ENCODE measurements around the gene SLC66A2. TPM values are rescaled to one million over a fixed set of nuclear protein-coding genes. Genes with fewer than 3 reads are reported as not detected.

The SLC66A2 gene
- total and polyA plus RNA-seq, 8 donors = 17.3 to 69.8 (median 24.4) TPM

DNA sequence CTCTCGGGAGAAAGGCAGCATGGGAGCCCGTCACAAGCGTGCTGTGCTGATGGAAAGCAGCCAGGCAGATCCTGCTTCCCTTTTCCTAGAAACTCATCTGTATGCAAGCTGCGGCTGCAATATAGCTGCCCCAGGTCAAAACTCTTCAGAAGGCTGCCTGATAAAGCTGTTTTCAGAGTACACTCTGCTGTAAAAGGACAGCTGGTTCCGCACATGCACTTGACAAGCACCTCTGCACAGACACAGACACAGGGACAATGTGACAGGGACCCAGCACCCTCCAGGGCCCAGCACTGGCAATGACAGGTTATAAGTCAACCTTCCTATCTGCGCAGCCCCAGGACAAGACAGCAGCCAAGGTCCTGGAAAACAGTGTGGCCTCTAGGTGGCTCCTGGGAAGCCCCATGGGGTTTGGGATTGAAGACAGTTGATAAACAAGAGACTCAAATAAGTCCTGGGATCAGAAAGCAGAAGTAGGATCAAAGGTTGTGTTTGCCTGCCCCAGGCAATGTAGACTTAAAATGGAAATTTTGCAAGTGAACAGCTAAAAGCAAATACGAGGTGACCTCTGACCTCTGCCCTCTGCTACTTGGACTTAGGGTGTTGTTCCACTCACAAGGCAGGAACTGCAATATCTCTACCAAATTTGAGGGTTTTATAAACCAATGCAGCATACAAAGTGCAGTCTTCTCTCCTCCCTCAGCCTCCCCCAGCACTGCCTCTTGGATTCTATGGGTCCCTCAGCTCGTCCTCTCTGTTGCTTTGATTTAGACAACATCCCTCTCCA lies 16.9 kb downstream of the SLC66A2 start:
- ATAC-seq (peak; percentile 44), DNase-seq (peak in 2 of 4 donors; percentile 24 to 56)
- no peak overlapping the region for H3K4me3 ChIP-seq
- H3K9me3 ChIP-seq = peaks cover 0 to 47% of the 10 kb centered on the region in 2 donors
- H3K36me3 ChIP-seq = peaks cover 0 to 73% of the 10 kb centered on the region in 2 donors
- no peak overlapping the region for H3K27ac ChIP-seq
- intact Hi-C loops (cut with DNase I) = no loop called here
- TF ChIP-seq, protein P1, sequence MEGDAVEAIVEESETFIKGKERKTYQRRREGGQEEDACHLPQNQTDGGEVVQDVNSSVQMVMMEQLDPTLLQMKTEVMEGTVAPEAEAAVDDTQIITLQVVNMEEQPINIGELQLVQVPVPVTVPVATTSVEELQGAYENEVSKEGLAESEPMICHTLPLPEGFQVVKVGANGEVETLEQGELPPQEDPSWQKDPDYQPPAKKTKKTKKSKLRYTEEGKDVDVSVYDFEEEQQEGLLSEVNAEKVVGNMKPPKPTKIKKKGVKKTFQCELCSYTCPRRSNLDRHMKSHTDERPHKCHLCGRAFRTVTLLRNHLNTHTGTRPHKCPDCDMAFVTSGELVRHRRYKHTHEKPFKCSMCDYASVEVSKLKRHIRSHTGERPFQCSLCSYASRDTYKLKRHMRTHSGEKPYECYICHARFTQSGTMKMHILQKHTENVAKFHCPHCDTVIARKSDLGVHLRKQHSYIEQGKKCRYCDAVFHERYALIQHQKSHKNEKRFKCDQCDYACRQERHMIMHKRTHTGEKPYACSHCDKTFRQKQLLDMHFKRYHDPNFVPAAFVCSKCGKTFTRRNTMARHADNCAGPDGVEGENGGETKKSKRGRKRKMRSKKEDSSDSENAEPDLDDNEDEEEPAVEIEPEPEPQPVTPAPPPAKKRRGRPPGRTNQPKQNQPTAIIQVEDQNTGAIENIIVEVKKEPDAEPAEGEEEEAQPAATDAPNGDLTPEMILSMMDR (IDR thresholded peaks at IDR 0.05) = no peak
- no peaks in the 10 kb centered on the region for H3K27me3 ChIP-seq
- H3K4me1 ChIP-seq = peaks cover 4 to 5% of the 10 kb centered on the region in 2 donors

DNA sequence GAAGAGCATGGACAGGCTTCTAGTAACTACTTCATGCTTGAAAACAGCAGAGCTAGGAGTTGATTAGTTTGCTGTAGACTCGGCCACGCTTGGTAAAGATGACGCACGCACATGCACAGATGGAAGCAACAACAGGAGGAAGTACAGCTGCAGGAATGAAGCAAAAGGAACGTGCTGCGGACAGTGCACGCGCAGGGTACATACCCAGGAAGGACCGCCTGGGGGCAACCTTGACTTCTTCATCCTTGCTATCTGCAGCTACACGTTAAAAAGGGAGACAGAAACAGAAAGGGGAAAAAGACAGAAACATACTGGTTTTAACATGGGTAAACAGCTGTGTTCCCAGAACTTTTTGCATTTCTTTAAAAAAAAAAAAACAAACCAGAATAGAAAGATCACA lies 17.7 kb downstream of the SLC66A2 start:
- peaks cover 0 to 78% of the 10 kb centered on the region in 2 donors for H3K36me3 ChIP-seq
- intact Hi-C loops (cut with DNase I) = no loop called here
- H3K4me1 ChIP-seq = peaks cover 4 to 5% of the 10 kb centered on the region in 2 donors
- H3K4me3 ChIP-seq = no peak overlapping the region
- peak; percentile 67 for ATAC-seq
- TF ChIP-seq, protein P1 (IDR thresholded peaks at IDR 0.05) = no peak
- peaks cover 0 to 55% of the 10 kb centered on the region in 2 donors for H3K9me3 ChIP-seq
- H3K27ac ChIP-seq = no peak overlapping the region
- peak in 1 of 4 donors; percentile 35 for DNase-seq
- H3K27me3 ChIP-seq = no peaks in the 10 kb centered on the region

DNA sequence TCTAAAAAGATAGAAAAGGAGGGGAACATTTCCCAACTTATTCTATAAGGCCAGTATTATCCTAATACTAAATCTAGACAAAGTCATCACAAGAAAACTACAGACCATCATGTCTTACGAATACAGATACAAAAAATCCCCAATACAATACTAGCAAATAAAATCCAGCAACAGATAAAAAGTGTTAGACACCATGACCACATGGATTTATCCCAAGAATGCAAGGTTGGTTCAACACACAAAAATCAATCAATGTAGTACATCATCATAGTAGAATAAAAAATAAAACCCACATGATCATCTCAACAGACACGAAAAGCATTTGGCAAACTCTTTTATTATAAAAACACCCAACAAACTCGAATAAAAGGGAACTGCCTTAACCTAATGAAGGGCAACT lies 18.5 kb downstream of the SLC66A2 start:
- Histone ChIP-seq H3K36me3 (peaks cover 0 to 84% of the 10 kb centered on the region in 2 donors), H3K27ac (no peak overlapping the region), H3K27me3 (no peaks in the 10 kb centered on the region), H3K9me3 (peaks cover 0 to 61% of the 10 kb centered on the region in 2 donors), H3K4me3 (no peak overlapping the region), H3K4me1 (peaks cover 0 to 5% of the 10 kb centered on the region in 2 donors)
- ATAC-seq = no peak
- no peak for DNase-seq
- TF ChIP-seq, protein P1 (IDR thresholded peaks at IDR 0.05) = no peak
- intact Hi-C loops (cut with DNase I) = no loop called here

DNA sequence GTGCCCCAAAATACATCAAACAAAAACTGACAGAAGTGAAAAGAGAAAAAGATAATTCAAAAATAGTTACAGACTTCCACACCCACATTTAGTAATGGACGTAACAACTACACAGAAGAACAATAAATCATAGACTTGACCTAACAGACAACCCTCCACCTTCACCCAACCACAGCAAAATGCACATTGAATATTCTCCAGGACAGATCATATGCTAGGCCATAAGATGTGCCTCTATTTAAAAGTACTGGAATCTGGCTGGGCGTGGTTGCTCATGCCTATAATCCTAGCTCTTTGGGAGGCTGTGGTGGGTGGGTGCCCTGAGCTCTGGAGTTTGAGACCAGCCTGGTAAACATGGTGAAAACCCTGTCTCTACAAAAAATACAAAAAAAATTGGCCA lies 20.0 kb downstream of the SLC66A2 start:
- H3K27ac ChIP-seq = no peak overlapping the region
- H3K9me3 ChIP-seq = peaks cover 0 to 61% of the 10 kb centered on the region in 2 donors
- peaks cover 0 to 5% of the 10 kb centered on the region in 2 donors for H3K4me1 ChIP-seq
- DNase-seq (peak in 1 of 4 donors; percentile 9), ATAC-seq (no peak)
- no peak overlapping the region for H3K4me3 ChIP-seq
- no peaks in the 10 kb centered on the region for H3K27me3 ChIP-seq
- intact Hi-C loops (cut with DNase I) = no loop called here
- peaks cover 0 to 87% of the 10 kb centered on the region in 2 donors for H3K36me3 ChIP-seq
- TF ChIP-seq, protein P1 (IDR thresholded peaks at IDR 0.05) = no peak

DNA sequence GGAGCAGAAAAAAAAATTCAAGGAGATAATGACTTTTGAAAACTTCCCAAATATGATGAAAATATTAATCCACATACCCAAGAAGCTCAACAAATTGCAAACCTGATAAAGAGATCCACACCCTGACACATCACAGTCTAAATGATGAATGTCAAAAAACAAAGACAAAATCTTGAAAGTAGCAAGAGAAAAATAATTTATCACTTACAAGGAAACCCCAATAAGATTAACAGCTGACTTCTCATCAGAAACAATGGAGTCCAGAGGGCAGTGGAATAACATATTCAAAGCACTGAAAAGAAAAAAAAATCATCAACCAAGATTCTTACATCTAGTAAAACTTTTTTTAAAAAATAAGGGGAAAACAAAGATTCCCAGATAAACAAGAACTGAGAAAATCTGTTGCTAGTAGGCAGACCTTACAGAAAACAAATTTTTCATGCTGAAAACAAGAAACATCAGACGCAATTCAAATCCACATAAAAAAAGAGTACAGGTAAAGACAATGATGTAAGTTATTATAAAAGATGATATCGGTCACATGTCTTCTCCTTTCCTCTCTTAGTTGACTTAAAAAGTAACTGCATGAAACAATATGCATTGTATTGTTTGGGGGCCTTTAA lies 21.3 kb downstream of the SLC66A2 start:
- Histone ChIP-seq H3K9me3 (peaks cover 0 to 57% of the 10 kb centered on the region in 2 donors), H3K27me3 (no peaks in the 10 kb centered on the region), H3K4me3 (no peak overlapping the region), H3K4me1 (peaks cover 0 to 5% of the 10 kb centered on the region in 2 donors), H3K27ac (no peak overlapping the region), H3K36me3 (peaks cover 0 to 84% of the 10 kb centered on the region in 2 donors)
- ATAC-seq = no peak
- TF ChIP-seq, protein P1 (IDR thresholded peaks at IDR 0.05) = no peak
- intact Hi-C loops (cut with DNase I) = no loop called here
- DNase-seq = no peak

Data from left lung (tissue), 10 donors.